Vagina (tissue), 2 donors: Measurements from ENCODE around the gene S100A1.

Experiments used
- CTCF ChIP-seq, 3 experiments: fragments of 450-650 bp in 2 of 3; fragments of 200-600 bp in 1 of 3; sonication (generic) in 1 of 3; IDR thresholded peaks; one replicate each; pipeline ENCODE4 v1.5.1; 2017 to 2019; ENCODE audit warnings: antibody characterized with exemption in 3 of 3, mild to moderate bottlenecking in 2 of 3, moderate library complexity in 2 of 3
- POLR2A ChIP-seq, 2 donors: fragments of 450-650 bp; IDR thresholded peaks; one replicate each; pipeline ENCODE4 v1.6.1; 2017; ENCODE audit warnings: antibody characterized with exemption in 2 of 2, mild to moderate bottlenecking in 2 of 2, moderate library complexity in 2 of 2
- POLR2AphosphoS5 ChIP-seq, 2 donors: sonication (generic); formaldehyde crosslinking; IDR thresholded peaks; one replicate each; pipeline ENCODE4 v1.9.0; 2017; ENCODE audit warnings: antibody characterized with exemption in 2 of 2, mild to moderate bottlenecking in 2 of 2, low read depth in 1 of 2; ENCODE audit not compliant: insufficient read depth in 1 of 2

- TF ChIP-seq CTCF (IDR thresholded peaks at IDR 0.05), result no peak
- TF ChIP-seq POLR2A (IDR thresholded peaks at IDR 0.05), result no peak
- TF ChIP-seq POLR2AphosphoS5 (IDR thresholded peaks at IDR 0.05; ENCODE audit: insufficient read depth in 1 of 2, low read depth in 1 of 2), result no peak
Observed at GRCh38 chr1:153606194-153606593, 22.0 kb upstream of the S100A1 start.
